GM12878 (cell line): ENCODE measurements around the gene DLK1.

Source experiments
- ATF2 ChIP-seq: IDR thresholded peaks from 2 replicates; pipeline ENCODE4 v1.6.1; 2012; ENCODE audit warnings: low read length, inconsistent platforms
- CEBPZ ChIP-seq: fragments of 150-350 bp; IDR thresholded peaks from 2 replicates; pipeline ENCODE4 v1.6.1; 2016; ENCODE audit warnings: low read depth, low read length
- CREM ChIP-seq: IDR thresholded peaks from 2 replicates; pipeline ENCODE4 v1.6.1; 2014; ENCODE audit warnings: antibody characterized with exemption, low read depth
- CTCF ChIP-seq, 3 experiments: IDR thresholded peaks in 2 of 3; conservative IDR thresholded peaks in 1 of 3; 2 replicates each; pipeline ENCODE4 v1.5.1; 2011; ENCODE audit warnings: low read depth in 3 of 3, low read length in 3 of 3, mild to moderate bottlenecking in 3 of 3, control low read depth in 2 of 3, moderate library complexity in 2 of 3, inconsistent platforms in 1 of 3, mixed read lengths in 1 of 3; ENCODE audit not compliant: control insufficient read depth in 2 of 3, insufficient read depth in 1 of 3; ENCODE audit errors: extremely low read depth in 1 of 3
- POLR2AphosphoS5 ChIP-seq: IDR thresholded peaks from 2 replicates; pipeline ENCODE4 v1.6.1; 2011; ENCODE audit warnings: mild to moderate bottlenecking, low read length, inconsistent platforms

- TF ChIP-seq CREM (no peak), CTCF (IDR thresholded peaks at IDR 0.05 in 2 of 3, conservative IDR thresholded peaks at IDR 0.05 in 1 of 3; ENCODE audit: control insufficient read depth in 2 of 3, extremely low read depth in 1 of 3, insufficient read depth in 1 of 3, low read depth in 3 of 3, low read length in 3 of 3) (no peak), POLR2AphosphoS5 (no peak), CEBPZ (no peak), ATF2 (no peak)
Observed at GRCh38 chr14:100684961-100685360, 41.7 kb upstream of the DLK1 start.
